Measurements from ENCODE around the gene SLC6A18.
"Not testable (repeated sequence)": the region's sequence is repeated elsewhere in the genome, so short reads cannot be mapped to it uniquely, and the experiment has no call there.

The SLC6A18 gene

GRCh38 chr5:1216918-1217295 is 8.3 kb upstream of the SLC6A18 start:
- no peak for DNase-seq

- DNase-seq = no peak
Observed at GRCh38 chr5:1217596-1218206, 7.5 kb upstream of the SLC6A18 start.

GRCh38 chr5:1218351-1219080 is 6.7 kb upstream of the SLC6A18 start:
- no peak for DNase-seq

- no peak for DNase-seq
Observed at GRCh38 chr5:1219098-1219767, 5.9 kb upstream of the SLC6A18 start.

GRCh38 chr5:1219768-1220100 is 5.4 kb upstream of the SLC6A18 start:
- no peak for DNase-seq

GRCh38 chr5:1220351-1220750 is 4.8 kb upstream of the SLC6A18 start:
- no peak for DNase-seq

GRCh38 chr5:1220831-1221230 is 4.3 kb upstream of the SLC6A18 start:
- no peak for DNase-seq

- no peak for DNase-seq
Observed at GRCh38 chr5:1221721-1222120, 3.5 kb upstream of the SLC6A18 start.

- no peak for DNase-seq
Observed at GRCh38 chr5:1222147-1222546, 3.0 kb upstream of the SLC6A18 start.

DNA sequence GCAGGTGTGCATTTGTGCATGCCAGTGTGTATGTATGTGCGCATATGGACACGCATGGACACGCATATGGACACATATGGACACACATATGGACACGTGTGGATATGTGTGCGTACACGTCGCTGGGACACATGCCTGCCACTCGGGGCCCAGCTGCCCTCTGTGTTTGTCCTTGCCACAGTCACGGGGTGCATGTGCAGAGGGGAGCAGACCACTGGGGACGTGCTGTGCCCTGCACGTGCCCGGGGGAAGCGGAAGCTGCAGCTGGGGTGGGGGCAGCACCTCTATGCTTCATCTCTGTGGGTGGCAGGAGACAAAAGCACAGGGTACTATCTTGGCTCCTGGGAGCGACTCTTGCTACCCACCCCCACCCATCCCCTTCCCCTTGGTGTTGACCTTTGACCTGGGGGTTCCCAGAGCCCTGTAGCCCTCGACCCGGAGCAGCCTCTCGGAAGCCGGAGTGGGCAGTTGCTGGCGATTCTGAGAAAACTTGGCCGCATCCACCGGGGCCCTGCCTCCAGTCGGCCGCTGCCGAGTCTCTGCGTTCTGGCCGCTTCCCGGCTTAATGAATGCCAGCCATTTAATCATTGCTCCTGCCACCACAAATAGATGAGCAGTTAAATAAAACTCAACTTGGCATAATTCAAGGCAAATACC is 2.4 kb upstream of the SLC6A18 start:
- no peak for DNase-seq

GRCh38 chr5:1223278-1223670 is 1.9 kb upstream of the SLC6A18 start:
- no peak for DNase-seq

GRCh38 chr5:1224631-1225030 is 550 bp upstream of the SLC6A18 start:
- no peak for DNase-seq

DNA sequence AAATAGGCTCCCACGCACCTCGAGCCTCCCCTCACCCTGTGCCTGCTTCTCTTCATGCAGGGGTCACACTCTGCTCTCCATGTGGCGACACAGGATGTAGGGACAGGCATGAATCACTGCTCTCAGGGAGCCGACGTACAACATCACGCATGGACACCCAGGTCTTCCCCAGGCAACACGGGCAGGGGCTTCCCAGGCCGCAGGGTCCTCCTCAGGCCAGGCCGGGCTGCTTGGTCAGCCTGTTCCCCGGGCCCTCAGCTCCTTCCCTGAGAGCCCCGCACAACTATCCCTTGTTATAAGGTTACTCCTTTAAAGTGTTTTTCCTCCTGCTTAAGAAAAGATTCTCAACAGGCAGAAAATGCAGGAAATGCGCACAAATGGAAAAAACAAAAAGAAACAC is 1.1 kb downstream of the SLC6A18 start:
- DNase-seq = no peak

DNA sequence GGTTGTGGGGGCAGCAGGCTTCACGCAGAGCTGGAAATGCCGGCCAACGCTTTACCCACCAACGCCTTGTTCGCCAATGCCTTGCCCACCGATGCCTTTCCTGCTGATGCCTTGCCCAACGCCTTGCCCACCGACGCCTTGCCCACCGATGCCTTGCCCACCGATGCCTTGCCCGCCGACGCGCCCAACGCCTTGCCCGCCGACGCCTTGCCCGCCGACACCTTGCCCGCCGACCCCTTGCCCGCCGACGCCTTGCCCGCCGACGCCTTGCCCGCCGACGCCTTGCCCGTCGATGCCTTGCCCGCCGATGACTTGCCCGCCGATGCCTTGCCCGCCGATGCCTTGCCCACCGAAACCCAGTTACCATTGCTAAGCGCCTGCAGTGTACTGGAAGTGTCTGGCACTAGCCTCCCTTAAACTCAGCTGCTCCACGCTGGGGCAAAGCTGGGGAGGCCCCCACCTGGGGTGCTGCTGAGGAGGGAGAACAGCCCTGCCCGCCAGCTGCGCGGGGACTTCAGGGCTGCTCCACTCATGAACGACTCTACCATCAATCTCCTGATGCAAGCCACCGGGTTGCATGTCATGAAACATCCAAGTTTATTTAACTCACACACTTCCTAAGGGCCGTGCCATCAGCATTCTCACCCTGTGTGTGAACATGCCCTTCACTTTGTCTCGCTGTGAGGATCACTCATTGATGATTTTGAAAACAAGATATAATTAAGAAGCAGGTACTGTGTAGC is 1.8 kb downstream of the SLC6A18 start:
- DNase-seq = no peak

DNA sequence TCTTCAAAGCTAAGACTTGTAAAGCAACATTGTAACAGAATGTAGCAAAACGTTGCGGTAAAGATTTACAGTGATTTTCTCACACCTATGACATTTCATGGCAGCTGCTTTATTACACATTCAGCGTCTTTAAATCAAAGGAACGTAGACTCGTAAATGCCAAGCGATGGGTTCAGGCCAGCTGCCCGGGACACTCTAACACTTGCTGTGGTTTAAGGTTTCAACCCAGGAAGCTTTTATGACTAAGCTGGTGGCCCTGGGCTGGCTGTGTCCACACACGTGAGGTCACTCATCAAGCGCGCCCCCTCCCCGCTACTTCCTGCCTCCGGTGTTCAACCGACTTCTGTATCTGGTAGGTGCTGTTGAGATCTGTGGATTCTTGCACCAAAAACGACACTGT is 2.5 kb downstream of the SLC6A18 start:
- no peak for DNase-seq

DNA sequence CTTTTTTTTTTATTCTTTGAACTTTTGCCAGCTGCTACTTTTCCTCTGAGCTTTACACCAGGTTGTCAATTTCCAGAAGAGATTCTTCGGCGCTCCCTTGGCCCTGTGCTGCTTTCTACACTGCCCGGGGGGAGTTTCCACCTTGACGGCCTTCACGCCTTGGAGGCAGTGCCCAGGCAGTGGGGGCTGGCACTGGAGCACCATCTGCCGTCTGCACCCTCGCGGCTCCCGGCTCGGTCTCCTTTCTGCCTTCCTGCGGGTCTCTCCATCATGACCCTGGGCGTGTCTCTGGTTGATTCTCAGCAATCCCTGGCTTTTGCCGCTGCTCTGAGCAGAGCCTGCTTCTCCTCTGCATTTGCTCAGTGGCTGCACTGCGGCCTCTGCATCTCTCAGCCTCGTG is 2.9 kb downstream of the SLC6A18 start:
- DNase-seq = no peak

- DNase-seq = not testable (repeated sequence)
Observed at GRCh38 chr5:1229023-1229422, 3.8 kb downstream of the SLC6A18 start.

DNA sequence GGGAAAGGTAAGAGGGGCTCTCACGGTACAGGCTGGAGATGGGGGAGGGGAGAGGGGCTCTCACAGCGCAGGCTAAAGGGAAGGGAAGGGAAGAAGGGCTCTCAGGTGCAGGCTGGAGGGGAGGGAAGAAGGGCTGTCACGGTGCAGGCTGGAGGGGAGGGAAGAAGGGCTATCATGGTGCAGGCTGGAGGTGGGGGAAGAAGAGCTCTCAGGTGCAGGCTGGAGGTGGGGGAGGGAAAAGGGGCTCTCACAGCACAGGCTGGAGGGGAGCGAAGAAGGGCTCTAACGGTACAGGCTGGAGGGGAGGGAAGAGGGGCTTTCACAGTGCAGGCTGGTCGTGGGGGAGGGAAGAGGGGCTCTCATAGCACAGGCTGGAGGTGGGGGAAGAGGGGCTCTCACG is 4.6 kb downstream of the SLC6A18 start:
- DNase-seq = no peak

DNA sequence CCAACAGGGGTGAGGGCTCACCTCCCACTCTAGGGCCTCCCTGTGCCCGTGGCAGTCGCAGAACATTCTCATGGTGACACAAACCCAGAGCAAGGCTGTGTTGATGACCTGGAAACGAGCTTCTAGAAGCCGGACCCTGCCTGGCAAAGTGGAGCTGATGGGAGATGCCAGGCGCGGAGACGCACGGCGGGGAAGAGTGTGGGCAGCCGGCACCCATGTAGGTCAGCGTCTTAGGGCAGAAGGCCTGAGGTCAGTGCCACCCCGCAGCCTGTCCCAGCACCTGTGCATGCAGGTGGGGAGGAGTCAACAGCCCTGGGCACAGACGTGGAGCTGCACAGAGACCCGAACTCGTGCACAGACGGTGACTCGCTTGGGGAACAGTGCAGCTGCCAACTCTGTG is 5.4 kb downstream of the SLC6A18 start:
- no peak for DNase-seq

DNA sequence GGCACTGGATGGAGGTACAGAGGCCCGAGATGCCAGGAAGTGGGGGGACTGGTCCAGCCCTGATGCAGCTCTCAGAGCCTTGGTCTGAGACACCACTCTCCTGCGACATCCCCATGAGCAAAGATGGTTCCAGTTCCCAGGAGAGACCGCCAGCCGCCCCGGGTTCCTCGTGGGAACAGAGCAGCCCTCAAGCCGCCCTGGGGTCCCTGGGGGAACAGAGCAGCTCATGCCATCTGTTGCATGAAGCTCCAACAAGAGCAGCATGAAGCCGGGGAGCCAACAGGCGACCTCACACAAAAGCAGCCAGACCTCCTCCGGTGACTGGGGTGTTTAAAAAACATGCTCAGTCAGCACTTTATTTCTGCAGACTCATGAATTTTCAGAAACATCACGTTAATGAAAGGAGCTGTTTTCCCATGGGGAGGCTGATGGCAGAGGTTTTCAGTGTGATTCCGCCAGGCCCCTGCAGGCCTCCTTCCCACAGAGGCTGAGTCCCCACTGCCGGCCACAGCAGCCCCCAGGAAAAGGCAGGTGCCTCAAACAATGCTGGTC is 6.2 kb downstream of the SLC6A18 start:
- DNase-seq = no peak

- no peak for DNase-seq
Observed at GRCh38 chr5:1232780-1233179, 7.6 kb downstream of the SLC6A18 start.

DNA sequence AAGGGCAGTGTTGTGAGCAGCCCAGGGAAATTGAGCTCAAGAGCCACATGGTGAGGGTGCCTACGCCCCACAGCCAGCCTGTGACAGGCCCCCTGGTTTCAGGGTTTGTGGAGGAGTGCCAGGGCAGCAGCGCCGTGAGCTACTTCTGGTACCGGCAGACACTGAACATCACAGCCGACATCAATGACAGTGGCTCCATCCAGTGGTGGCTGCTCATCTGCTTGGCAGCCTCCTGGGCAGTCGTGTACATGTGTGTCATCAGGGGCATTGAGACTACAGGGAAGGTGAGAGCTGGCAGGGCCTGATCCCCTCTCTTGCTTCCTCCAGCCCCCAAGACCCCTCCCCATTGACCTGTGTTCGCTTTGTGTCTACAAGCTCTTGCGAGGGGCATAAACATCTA is 10.2 kb downstream of the SLC6A18 start:
- DNase-seq = no peak

- no peak for DNase-seq
Observed at GRCh38 chr5:1235838-1236237, 10.7 kb downstream of the SLC6A18 start.
